Measurements from ENCODE around the gene GLTP. TPM values are rescaled to one million over a fixed set of nuclear protein-coding genes. Genes with fewer than 3 reads are reported as not detected.

The GLTP gene
- total RNA-seq, 2 donors from 2014 or later = 15.2 to 20.9 TPM

GRCh38 chr12:109827080-109827479 lies 53.3 kb downstream of the GLTP start:
- Histone ChIP-seq H3K27ac (ENCODE audit: low read depth, low read length) (no peak overlapping the region), H3K27me3 (ENCODE audit: control insufficient read depth, insufficient read depth, low read length, poor library complexity, severe bottlenecking) (no peaks in the 10 kb centered on the region), H3K4me3 (ENCODE audit: low read length) (no peak overlapping the region), H3K36me3 (ENCODE audit: control insufficient read depth, insufficient read depth, low read length) (no peaks in the 10 kb centered on the region), H3K4me1 (ENCODE audit: control insufficient read depth, insufficient read depth, low read length) (no peaks in the 10 kb centered on the region), H3K9me3 (ENCODE audit: control insufficient read depth, low read length) (no peaks in the 10 kb centered on the region), H3K9ac (ENCODE audit: extremely low read depth, low read length, poor library complexity, severe bottlenecking) (no peak overlapping the region)
- peaks cover 3% of the 10 kb centered on the region for H3K36me3 Mint-ChIP-seq (ENCODE audit: low read depth)
- no peak overlapping the region for H3K27ac Mint-ChIP-seq
- WGBS, 2 experiments (ENCODE audit: insufficient coverage in 1 of 2, insufficient read length in 1 of 2) = 99% methylated on average over 3 of the region's 3 CpGs; no CpG with 5 or more reads in 1 of the 2 experiments
- no peak overlapping the region for H3K4me3 Mint-ChIP-seq
- H3K27me3 Mint-ChIP-seq (ENCODE audit: insufficient read depth) = no peaks in the 10 kb centered on the region
- no peak for TF ChIP-seq CTCF (conservative IDR thresholded peaks at IDR 0.05)
- H3K4me1 Mint-ChIP-seq = peaks cover 12% of the 10 kb centered on the region
- H3K9me3 Mint-ChIP-seq = no peaks in the 10 kb centered on the region
- DNase-seq = no peak

DNA sequence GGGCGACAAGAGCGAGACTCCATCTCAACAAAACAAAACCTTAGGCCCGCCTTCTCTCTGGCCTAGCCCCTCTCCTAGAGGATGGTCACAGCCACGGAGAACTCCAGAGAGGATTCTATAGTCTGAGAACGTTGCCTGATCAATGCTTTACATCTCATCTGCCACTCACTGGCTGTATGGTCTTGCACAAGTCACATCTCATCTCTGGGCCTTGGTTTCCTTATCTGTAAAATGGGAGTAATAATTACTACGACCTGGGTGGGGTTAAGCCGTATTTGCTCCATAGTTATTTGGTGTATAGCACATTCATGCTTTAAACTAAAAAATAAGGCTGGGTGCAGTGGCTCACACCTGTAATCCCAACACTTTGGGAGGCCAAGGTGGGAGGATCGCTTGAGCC lies 55.6 kb downstream of the GLTP start:
- no peaks in the 10 kb centered on the region for H3K27me3 Mint-ChIP-seq (ENCODE audit: insufficient read depth)
- H3K27me3 ChIP-seq (ENCODE audit: control insufficient read depth, insufficient read depth, low read length, poor library complexity, severe bottlenecking) = no peaks in the 10 kb centered on the region
- H3K27ac Mint-ChIP-seq = no peak overlapping the region
- TF ChIP-seq CTCF (conservative IDR thresholded peaks at IDR 0.05) = no peak
- no peaks in the 10 kb centered on the region for H3K9me3 Mint-ChIP-seq
- no peak overlapping the region for H3K4me3 ChIP-seq (ENCODE audit: low read length)
- no peak overlapping the region for H3K4me3 Mint-ChIP-seq
- DNase-seq = no peak
- H3K4me1 ChIP-seq (ENCODE audit: control insufficient read depth, insufficient read depth, low read length) = no peaks in the 10 kb centered on the region
- no peak overlapping the region for H3K27ac ChIP-seq (ENCODE audit: low read depth, low read length)
- no peaks in the 10 kb centered on the region for H3K36me3 ChIP-seq (ENCODE audit: control insufficient read depth, insufficient read depth, low read length)
- WGBS, 2 experiments (ENCODE audit: insufficient coverage in 1 of 2, insufficient read length in 1 of 2) = 90 to 94% methylated on average over 3 to 8 of the region's 8 CpGs
- H3K4me1 Mint-ChIP-seq = peaks cover 7% of the 10 kb centered on the region
- H3K9ac ChIP-seq (ENCODE audit: extremely low read depth, low read length, poor library complexity, severe bottlenecking) = no peak overlapping the region
- peaks cover 3% of the 10 kb centered on the region for H3K36me3 Mint-ChIP-seq (ENCODE audit: low read depth)
- no peaks in the 10 kb centered on the region for H3K9me3 ChIP-seq (ENCODE audit: control insufficient read depth, low read length)

GRCh38 chr12:109822951-109823411 lies 57.4 kb downstream of the GLTP start:
- peak; percentile 68 for DNase-seq
- no peak overlapping the region for H3K4me3 Mint-ChIP-seq
- TF ChIP-seq CTCF (conservative IDR thresholded peaks at IDR 0.05) = no peak
- H3K27me3 Mint-ChIP-seq (ENCODE audit: insufficient read depth) = no peaks in the 10 kb centered on the region
- H3K4me1 Mint-ChIP-seq = peaks cover 7% of the 10 kb centered on the region
- H3K27ac Mint-ChIP-seq = no peak overlapping the region
- H3K36me3 ChIP-seq (ENCODE audit: control insufficient read depth, insufficient read depth, low read length) = no peaks in the 10 kb centered on the region
- H3K9me3 Mint-ChIP-seq = no peaks in the 10 kb centered on the region
- no peak overlapping the region for H3K27ac ChIP-seq (ENCODE audit: low read depth, low read length)
- H3K27me3 ChIP-seq (ENCODE audit: control insufficient read depth, insufficient read depth, low read length, poor library complexity, severe bottlenecking) = no peaks in the 10 kb centered on the region
- H3K36me3 Mint-ChIP-seq (ENCODE audit: low read depth) = peaks cover 5% of the 10 kb centered on the region
- no peaks in the 10 kb centered on the region for H3K9me3 ChIP-seq (ENCODE audit: control insufficient read depth, low read length)
- no peak overlapping the region for H3K4me3 ChIP-seq (ENCODE audit: low read length)
- no peaks in the 10 kb centered on the region for H3K4me1 ChIP-seq (ENCODE audit: control insufficient read depth, insufficient read depth, low read length)
- no peak overlapping the region for H3K9ac ChIP-seq (ENCODE audit: extremely low read depth, low read length, poor library complexity, severe bottlenecking)
- WGBS, 2 experiments (ENCODE audit: insufficient coverage in 1 of 2, insufficient read length in 1 of 2) = 88 to 98% methylated on average over 7 to 15 of the region's 15 CpGs
